ENCODE data around the gene YTHDF2.
A peak's percentile ranks its signal among the peaks of the same experiment; 100 is the strongest.
"Not testable (repeated sequence)": the region's sequence is repeated elsewhere in the genome, so short reads cannot be mapped to it uniquely, and the experiment has no call there.

The YTHDF2 gene

DNA sequence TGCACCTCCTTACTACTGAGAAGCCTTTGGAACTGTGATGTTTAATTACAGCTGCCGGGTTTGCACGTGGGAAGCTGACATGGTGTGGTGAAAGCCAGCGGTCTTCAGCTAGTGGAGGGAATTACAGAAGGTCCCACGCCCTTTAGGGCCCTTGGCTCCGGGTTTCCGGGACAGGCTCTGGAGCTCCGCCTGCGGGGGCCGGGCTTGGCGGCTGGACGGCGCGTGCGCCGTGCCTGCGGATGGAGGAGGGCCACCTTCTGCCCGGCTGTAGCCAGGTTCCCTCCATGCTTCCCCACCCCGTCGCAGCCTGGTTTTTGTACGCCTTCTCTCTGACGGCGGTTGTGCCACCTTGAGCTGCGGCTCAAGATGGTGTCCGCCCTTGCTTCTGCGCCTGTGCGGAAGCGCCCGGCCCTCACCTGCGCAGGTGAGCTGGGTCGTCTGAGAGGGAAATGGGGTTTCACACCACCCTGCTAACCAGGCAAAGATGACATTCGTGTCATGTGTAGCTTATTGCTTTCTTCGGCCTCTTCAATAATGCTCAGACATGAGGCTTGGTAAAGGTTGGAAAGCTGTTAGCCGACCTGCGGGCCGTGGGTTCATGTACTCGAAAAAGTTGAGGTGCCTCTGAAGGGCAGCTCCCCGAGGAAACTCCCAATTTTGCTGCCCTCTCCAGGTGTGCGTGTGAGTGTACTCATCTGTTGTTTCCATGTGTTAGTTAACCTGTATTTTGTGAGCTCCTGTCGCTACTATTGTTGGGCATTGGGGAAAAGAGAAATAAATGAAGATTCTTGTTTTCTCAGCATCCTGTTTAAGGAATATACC is 38.6 kb downstream of the YTHDF2 start:
- H3K9me3 Mint-ChIP-seq: no peaks in the 10 kb centered on the region
- peak; percentile 90 for ATAC-seq (ENCODE audit: low read depth)
- DNase-seq (ENCODE audit: low spot score in 2 of 2): peak; percentile 41 to 49
- peaks cover 7% of the 10 kb centered on the region for H3K4me1 Mint-ChIP-seq
- H3K36me3 Mint-ChIP-seq: peaks cover 5% of the 10 kb centered on the region
- peak overlapping the region; percentile 89 for H3K4me3 Mint-ChIP-seq
- H3K27me3 Mint-ChIP-seq: no peaks in the 10 kb centered on the region
- H3K27ac Mint-ChIP-seq: peak overlapping the region; percentile 81

DNA sequence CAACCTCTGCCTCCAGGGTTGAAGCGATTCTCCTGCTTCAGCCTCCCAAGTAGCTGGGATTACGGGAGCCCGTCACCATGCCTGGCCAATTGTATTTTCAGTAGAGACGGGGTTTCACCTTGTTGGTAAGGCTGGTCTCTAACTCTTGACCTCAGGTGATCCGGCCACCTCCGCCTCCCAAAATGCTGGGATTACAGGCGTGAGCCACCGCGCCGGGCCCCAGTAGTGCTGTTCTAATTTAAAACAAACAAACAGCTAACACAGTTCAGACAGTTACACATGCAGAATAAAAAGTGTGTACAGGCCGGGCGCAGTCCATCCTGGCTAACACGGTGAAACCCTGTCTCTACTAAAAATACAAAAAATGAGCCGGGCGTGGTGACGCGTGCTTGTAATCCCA is 39.6 kb downstream of the YTHDF2 start:
- Mint-ChIP-seq H3K9me3 (no peaks in the 10 kb centered on the region), H3K36me3 (no peaks in the 10 kb centered on the region), H3K27ac (no peak overlapping the region), H3K27me3 (no peaks in the 10 kb centered on the region), H3K4me3 (no peak overlapping the region), H3K4me1 (peaks cover 4% of the 10 kb centered on the region)
- ATAC-seq (ENCODE audit: low read depth) (no peak), DNase-seq (ENCODE audit: low spot score in 2 of 2) (no peak)

DNA sequence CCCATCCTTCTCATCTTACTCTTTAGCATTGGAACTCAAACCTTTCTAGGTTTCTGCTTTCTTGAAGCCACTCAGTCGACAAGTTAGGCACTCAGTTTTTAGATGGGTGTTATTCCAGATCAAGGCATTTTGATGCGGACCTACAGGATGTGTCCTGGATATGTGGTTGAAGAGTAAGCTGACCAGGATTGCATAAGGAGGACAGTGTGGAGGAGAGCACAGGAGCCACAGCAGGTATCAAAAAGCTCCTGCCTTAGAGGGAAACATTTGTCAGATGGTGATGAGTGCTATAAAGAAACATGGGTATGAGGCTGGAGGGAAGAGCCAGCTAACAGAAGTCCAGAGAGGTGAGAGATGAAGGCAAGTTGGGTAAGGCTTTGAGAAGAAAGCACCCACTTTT is 41.3 kb downstream of the YTHDF2 start:
- no peak overlapping the region for H3K27ac Mint-ChIP-seq
- no peaks in the 10 kb centered on the region for H3K27me3 Mint-ChIP-seq
- H3K9me3 Mint-ChIP-seq: no peaks in the 10 kb centered on the region

DNA sequence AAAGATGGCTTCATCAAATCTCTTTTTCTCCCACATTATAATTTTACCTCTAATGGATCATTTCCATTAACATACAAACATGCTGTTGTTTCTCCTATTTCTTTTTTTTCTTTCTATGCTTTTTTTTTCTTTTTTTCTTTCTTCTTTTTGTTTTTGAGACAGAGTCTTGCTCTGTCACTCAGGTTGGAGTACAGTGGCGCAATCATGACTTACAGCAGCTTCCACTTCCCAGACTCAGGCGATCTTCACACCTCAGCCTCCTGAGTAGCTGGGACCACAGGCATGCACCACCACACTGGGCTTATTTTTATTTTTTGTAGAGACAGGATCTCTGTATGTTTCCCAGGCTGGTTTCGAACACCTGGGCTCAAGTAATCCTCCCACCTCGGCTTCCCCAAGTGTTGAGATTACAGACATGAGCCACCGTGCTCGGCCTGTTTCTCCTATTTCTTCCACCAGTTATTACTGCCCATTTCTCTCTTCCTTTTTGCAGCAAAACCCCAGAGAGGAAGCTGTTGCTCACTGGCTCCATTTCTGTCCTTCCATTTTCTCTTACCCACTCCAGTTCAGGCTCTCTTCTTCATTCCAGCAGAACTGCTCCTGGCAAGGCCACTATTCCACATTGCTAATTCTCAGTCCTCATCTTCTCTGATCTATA is 43.1 kb downstream of the YTHDF2 start:
- Mint-ChIP-seq H3K36me3 (no peaks in the 10 kb centered on the region), H3K27me3 (no peaks in the 10 kb centered on the region), H3K9me3 (no peaks in the 10 kb centered on the region), H3K4me3 (no peak overlapping the region), H3K27ac (no peak overlapping the region), H3K4me1 (peaks cover 3% of the 10 kb centered on the region)
- DNase-seq (ENCODE audit: low spot score in 2 of 2) (no peak), ATAC-seq (ENCODE audit: low read depth) (no peak)

More for the DNA sequence above, 41.3 kb downstream of the YTHDF2 start:
- Mint-ChIP-seq H3K4me3 (no peak overlapping the region), H3K36me3 (no peaks in the 10 kb centered on the region), H3K4me1 (peaks cover 4% of the 10 kb centered on the region)
- DNase-seq (ENCODE audit: low spot score in 2 of 2) (no peak), ATAC-seq (ENCODE audit: low read depth) (no peak)

DNA sequence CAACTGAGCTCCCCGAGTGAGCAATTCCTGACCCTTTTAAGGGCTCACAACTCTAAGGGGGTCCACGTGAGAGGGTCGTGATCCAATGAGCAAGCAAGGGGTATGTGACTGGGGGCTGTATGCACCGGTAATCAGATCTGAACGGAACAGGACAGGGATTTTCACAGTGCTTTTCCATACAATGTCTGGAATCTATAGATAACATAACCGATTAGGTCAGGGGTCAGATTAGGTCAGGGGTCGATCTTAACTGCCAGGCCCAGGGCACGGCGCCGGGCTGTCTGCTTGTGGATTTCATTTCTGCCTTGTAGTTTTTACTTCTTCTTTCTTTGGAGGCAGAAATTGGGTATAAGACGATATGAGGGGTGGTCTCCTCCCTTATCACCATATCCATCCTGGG is 44.6 kb downstream of the YTHDF2 start:
- no peaks in the 10 kb centered on the region for H3K36me3 Mint-ChIP-seq
- H3K4me3 Mint-ChIP-seq: no peak overlapping the region
- DNase-seq (ENCODE audit: low spot score in 2 of 2) (no peak), ATAC-seq (ENCODE audit: low read depth) (no peak)
- H3K9me3 Mint-ChIP-seq: no peaks in the 10 kb centered on the region
- no peaks in the 10 kb centered on the region for H3K27me3 Mint-ChIP-seq
- H3K27ac Mint-ChIP-seq: no peak overlapping the region
- peaks cover 6% of the 10 kb centered on the region for H3K4me1 Mint-ChIP-seq

DNA sequence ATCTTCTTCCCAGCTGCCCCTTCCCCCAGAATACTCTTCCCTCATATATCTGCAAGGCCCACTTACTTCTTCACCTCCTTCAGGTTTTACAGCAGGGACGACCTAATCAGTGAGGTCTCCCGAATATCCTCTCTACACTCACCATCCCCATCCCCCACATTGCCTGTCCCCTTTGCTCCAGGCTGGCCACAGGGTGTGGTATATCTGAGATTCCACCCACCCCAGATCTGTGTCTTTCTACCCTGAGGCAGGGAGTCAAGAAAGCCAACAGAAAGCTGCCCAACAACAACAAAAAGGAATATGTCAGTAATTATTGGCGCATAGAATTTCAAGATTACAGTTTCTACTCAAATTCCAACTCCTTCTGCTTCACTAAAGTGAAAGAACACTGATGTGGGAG is 45.3 kb downstream of the YTHDF2 start:
- no peak for DNase-seq (ENCODE audit: low spot score in 2 of 2)
- H3K4me1 Mint-ChIP-seq: peaks cover 6% of the 10 kb centered on the region
- H3K27me3 Mint-ChIP-seq: no peaks in the 10 kb centered on the region
- no peaks in the 10 kb centered on the region for H3K36me3 Mint-ChIP-seq
- no peak for ATAC-seq (ENCODE audit: low read depth)
- H3K4me3 Mint-ChIP-seq: no peak overlapping the region
- no peak overlapping the region for H3K27ac Mint-ChIP-seq
- no peaks in the 10 kb centered on the region for H3K9me3 Mint-ChIP-seq

DNA sequence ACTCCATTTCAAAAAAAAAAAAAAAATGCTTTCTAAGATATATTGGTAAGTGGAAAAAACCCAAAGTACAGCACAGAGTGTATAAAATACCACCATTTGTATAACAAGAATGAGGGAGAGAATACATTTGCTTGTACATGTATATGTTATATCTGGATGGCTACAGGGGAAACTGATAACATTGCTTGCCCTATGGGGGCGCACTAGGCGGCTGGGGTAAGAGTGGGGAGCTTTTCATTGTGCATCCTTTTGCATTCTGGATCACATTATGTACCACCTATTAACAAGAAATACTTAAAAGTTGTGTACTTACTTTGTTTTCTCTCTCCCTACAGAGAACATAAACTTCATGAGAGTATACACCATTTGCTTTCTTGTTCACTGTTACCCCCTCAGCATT is 46.6 kb downstream of the YTHDF2 start:
- no peak overlapping the region for H3K27ac Mint-ChIP-seq
- H3K9me3 Mint-ChIP-seq: no peaks in the 10 kb centered on the region
- no peaks in the 10 kb centered on the region for H3K36me3 Mint-ChIP-seq
- peaks cover 6% of the 10 kb centered on the region for H3K4me1 Mint-ChIP-seq
- no peak for DNase-seq (ENCODE audit: low spot score in 2 of 2)
- no peak overlapping the region for H3K4me3 Mint-ChIP-seq
- H3K27me3 Mint-ChIP-seq: no peaks in the 10 kb centered on the region
- ATAC-seq (ENCODE audit: low read depth): no peak

DNA sequence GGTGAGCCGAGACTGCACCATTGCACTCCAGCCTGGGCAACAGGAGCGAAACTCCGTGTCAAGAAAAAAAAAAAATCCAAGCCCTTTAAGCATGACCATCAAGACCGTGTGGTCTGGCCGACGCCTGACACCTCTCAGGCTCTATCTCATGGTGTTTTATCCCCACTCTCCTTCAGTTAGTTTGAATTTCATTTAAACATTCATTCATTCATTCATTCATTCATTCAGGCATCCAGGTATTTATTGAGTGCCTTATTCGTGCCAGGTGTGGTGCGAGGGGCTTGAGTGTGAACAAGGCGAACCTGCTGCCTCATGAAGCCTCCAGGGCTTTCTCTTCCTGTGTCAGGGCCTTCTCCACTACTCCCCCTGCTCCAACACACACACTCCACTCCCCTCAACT is 52.7 kb downstream of the YTHDF2 start:
- peaks cover 6% of the 10 kb centered on the region for H3K4me1 Mint-ChIP-seq
- H3K27me3 Mint-ChIP-seq: peaks cover 3% of the 10 kb centered on the region
- ATAC-seq (ENCODE audit: low read depth) (no peak), DNase-seq (ENCODE audit: low spot score in 2 of 2) (no peak)
- no peak overlapping the region for H3K4me3 Mint-ChIP-seq
- no peaks in the 10 kb centered on the region for H3K9me3 Mint-ChIP-seq
- no peak overlapping the region for H3K27ac Mint-ChIP-seq
- H3K36me3 Mint-ChIP-seq: peaks cover 1% of the 10 kb centered on the region

DNA sequence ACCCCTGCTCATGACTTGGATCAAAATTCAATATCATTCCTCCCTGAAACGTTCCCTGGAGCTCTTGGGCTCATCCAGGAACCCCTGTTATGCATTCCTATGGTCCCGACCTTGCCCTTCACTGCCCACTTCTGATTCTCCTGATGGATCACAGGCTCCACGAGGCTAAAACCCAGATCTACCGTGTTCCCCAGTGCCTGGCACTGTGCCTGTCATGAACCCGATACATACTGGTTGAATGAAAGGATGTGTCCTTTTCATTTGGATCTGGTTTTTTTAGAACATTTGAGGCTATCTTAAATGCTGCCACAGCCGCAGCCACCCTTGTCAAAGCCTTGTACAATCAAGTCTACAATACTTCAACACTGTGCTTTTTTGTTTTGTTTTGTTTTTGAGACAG is 53.1 kb downstream of the YTHDF2 start:
- ATAC-seq (ENCODE audit: low read depth): no peak
- H3K4me3 Mint-ChIP-seq: no peak overlapping the region

DNA sequence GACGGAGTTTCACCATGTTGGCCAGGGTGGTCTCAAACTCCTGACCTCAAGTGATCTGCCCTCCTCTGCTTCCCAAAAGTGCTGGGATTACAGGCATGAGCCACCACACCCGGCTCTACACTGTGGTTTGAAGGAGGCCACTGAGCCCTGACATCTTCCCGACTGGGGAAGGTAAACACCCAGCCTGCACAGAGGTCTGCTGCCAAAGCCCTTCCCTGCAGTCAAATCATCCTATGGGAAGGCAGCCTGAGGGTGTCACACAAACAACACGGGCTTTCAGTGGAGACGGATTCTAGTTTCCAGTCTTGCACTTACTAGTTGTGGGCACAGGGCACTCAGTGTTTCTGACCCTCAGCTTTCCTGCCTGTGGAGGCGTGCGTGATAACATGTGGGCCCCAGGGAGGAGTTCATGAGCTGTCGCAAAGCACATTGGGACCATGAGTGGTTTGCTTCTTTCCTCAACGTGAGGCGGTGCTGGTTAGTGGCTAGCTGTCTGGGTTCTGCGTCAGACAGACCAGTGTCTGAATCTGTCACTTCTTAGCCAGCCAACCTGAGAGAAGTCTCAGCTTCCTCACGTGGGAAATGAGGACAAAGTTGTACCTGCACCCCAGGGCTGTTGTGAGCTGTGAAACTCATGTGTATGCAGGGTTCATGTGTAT is 53.8 kb downstream of the YTHDF2 start:
- Mint-ChIP-seq H3K27ac (no peak overlapping the region), H3K4me3 (no peak overlapping the region), H3K4me1 (peaks cover 3% of the 10 kb centered on the region), H3K27me3 (peaks cover 7% of the 10 kb centered on the region), H3K9me3 (no peaks in the 10 kb centered on the region), H3K36me3 (peaks cover 1% of the 10 kb centered on the region)
- ATAC-seq (ENCODE audit: low read depth) (no peak), DNase-seq (ENCODE audit: low spot score in 2 of 2) (no peak)

More for the DNA sequence above, 53.1 kb downstream of the YTHDF2 start:
- H3K27ac Mint-ChIP-seq: no peak overlapping the region
- peaks cover 1% of the 10 kb centered on the region for H3K36me3 Mint-ChIP-seq
- H3K27me3 Mint-ChIP-seq: peaks cover 3% of the 10 kb centered on the region
- peaks cover 6% of the 10 kb centered on the region for H3K4me1 Mint-ChIP-seq
- no peaks in the 10 kb centered on the region for H3K9me3 Mint-ChIP-seq
- no peak for DNase-seq (ENCODE audit: low spot score in 2 of 2)

DNA sequence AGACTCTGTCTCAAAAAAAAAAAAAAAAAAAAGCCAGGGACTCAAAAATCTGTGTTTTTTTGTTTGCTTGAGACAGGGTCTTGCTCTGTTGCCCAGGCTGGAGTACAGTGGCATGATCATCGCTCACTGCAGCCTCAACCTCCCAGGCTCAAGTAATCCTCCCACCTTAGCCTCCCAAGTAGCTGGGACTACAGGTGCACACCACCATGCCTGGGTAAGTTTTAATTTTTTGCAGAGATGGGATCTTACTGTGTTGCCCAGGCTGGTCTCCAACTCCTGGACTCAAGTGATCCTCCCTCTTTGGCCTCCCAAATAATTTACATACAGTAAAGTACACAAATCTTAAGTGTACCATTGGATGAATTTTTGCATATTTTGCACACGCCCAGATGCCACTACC is 55.2 kb downstream of the YTHDF2 start:
- not testable (repeated sequence) for ATAC-seq (ENCODE audit: low read depth); H3K4me1 Mint-ChIP-seq; DNase-seq (ENCODE audit: low spot score in 2 of 2); H3K27ac Mint-ChIP-seq; H3K9me3 Mint-ChIP-seq; H3K36me3 Mint-ChIP-seq; H3K4me3 Mint-ChIP-seq
- peaks cover 10% of the 10 kb centered on the region for H3K27me3 Mint-ChIP-seq

DNA sequence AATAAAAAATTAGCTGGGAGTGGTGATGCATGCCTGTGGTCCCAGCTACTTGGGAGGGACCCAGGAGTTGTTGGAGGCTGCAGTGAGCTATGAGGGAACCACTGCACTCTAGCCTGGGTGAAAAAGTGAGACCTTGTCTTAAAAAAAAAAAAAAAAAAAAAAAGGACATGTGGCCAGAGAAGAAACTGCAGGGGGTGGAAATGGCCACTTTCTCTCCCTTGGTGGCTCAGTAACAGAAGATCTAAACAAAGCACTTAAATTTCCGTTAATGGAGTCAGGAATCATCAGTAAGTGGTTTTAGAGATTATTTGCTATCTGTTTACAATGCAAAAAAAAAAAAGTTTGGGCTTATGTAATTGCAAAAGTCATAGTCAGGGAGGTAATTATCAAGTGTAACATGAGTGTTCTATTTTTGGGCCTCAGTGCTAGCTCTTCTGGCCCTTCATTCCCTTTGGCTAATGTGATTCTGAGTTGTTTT is 55.9 kb downstream of the YTHDF2 start:
- ATAC-seq (ENCODE audit: low read depth) (no peak), DNase-seq (ENCODE audit: low spot score in 2 of 2) (no peak)
- no peaks in the 10 kb centered on the region for H3K9me3 Mint-ChIP-seq
- peaks cover 10% of the 10 kb centered on the region for H3K27me3 Mint-ChIP-seq
- no peaks in the 10 kb centered on the region for H3K4me1 Mint-ChIP-seq
- no peak overlapping the region for H3K27ac Mint-ChIP-seq
- no peak overlapping the region for H3K4me3 Mint-ChIP-seq
- peaks cover 1% of the 10 kb centered on the region for H3K36me3 Mint-ChIP-seq

DNA sequence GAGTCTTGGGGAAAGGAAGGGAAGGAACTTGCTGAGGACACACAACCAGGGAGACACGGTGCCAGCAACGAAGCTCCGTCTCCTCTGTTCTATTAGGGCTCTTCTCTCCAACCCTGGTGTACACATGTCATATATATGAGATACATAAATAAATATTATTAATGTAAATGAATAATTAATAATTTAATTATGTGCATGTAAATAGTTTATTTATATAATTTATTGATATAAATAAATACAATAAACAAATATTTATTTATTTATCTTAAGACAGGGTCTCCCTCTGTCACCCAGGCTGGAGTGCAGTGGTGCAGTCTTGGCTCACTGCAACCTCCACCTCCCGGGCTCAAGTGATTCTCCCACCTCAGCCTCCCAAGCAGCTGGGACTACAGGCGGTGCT is 57.8 kb downstream of the YTHDF2 start:
- H3K4me3 Mint-ChIP-seq; DNase-seq (ENCODE audit: low spot score in 2 of 2); H3K9me3 Mint-ChIP-seq; H3K27ac Mint-ChIP-seq; ATAC-seq (ENCODE audit: low read depth); H3K36me3 Mint-ChIP-seq; H3K4me1 Mint-ChIP-seq: not testable (repeated sequence)
- H3K27me3 Mint-ChIP-seq: peaks cover 10% of the 10 kb centered on the region

Measured in memory B cell (primary cell).